Stimulated activated CD8-positive, alpha-beta memory T cell treated with anti-CD3 and anti-CD28 coated beads, Interleukin-7, amount 100 ng/mL, for 48 hours (primary cell): Measurements from ENCODE around the gene TMEM167A.

Experiments used
- DNase-seq, 2 donors: peaks; one replicate each; pipeline ENCODE4 v3.0.0-alpha.2; 2020; ENCODE audit warnings: low read depth in 1 of 2; ENCODE audit errors: extremely low read depth in 1 of 2

The TMEM167A gene

DNA sequence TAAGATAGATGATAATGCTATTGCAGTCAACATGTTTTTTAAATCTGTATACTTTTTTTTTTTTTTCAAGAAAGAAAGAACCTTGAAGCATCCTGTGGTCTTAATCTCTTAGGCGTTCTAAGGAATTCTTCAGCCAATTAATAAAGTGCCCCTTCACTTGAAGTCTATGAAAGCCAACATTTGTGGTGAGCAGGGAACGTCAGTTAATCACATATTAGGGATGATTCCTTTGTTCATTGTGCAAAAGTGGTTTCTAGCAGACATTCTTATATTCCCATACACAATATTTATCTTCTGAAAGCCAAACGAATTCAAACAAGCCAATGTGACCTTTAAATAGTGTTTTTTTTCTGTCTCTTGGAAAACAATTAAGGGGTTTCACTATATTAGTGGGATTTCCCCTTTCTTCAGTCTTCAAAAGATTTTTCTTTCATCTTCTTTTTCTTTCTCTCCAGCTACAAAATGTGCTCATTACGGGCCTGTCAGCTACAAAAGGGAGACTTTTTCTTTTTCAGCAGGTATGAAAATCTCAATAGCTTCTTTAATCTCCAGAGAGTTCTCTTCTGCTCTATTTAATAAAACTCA is 40.1 kb downstream of the TMEM167A start:
- no peak for DNase-seq

DNA sequence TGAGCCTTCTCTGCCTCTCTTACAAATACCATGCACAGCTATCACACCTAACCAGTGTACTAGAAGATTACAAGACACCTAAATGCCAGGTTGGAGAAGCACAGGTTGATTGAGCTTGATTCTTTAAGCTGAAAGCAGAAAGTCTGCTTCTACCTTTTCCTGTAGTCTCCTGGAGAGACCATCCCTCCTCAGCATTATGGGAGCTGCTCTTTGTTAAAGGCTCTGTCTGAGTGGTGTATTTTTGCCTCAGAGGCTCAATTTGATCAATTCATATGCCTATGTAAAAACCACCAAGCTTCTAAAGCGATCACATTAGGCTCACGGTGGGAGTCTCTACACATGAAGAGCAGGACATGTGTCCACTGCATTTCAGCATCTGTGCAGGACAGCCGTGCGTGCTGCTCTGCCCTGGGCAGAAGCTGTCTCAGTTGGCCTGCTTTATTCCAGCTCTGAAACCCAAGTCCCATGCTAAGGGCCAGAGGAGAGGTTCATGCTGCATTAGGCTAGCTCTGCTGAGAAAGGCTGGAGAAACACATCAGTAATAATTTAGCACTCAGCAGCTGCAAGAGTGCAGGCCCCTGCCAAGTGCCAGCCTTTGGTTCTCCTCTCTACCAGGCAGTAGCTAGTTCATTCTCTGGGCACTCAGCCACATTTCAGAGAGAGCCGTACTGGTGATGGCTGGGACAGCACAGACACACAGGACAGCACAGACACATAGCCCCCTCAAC is 41.7 kb downstream of the TMEM167A start:
- no peak for DNase-seq

DNA sequence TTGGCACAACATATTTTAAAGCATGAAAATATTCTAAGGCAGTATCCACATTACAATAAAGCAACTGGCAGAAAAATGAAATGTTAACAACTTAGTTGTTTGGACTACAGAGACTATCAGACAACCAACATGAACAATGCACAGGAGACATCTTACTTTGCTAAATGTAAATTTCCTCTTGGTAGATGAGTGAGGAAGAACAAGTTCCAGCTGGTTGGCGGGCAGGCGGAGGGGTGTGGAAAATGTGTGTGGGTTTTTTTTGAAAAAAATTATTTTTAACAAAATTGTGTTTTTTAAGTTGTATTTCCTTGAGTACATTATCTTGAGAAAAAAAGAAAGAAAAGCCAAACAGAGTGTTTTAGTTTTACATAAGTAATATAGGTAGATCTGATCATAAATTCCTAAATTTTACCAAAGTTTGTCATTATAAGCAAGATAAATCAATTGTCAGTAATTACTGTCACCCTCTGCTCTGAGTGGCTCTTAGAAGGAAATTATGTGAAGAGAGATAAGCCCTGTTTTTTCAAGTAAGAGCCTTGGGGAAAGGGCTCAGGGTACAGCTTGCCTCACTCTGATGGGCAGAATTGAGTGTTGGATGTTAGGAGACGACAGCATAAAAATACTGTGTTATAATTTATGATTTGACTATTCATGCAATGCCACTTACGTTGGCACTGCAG is 42.5 kb downstream of the TMEM167A start:
- no peak for DNase-seq

DNA sequence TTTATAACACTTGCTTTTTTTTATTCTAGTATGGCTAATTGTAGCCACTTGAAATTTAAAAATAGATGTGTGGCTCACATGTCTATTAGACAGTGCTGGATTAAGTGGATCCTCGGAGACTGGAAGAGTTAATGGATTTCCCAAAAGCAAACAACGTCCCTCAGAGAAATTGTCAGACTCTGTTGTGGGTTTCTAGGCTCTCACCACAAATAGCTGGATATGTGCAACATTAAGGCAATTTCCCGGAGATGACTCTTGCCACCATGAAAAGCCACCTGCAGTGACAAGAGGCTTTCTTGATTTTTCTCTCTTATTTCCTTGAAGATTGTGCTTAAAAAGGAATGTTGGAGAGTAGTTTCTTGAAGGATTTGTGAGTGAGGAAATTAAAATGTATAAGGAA is 43.2 kb downstream of the TMEM167A start:
- DNase-seq, result no peak

DNA sequence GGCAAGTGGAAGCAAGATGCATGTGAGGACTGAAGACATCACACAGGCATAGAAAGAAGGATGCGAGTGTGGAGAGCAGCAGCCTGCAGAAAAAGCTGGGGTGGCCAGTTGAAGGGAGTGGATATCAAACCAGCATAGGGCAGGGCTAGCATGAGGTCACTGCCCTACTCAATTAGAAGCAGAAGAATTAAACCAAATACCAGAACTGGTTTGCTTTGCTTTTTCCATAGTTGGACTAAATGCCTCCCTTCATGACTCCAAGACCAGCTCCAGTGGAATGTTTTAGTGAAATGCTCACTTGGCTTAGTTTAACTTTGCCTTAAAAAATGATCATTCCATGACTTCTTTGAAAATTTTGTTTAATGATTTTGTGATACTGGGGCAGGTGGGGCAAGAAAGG is 45.8 kb downstream of the TMEM167A start:
- DNase-seq, result no peak

DNA sequence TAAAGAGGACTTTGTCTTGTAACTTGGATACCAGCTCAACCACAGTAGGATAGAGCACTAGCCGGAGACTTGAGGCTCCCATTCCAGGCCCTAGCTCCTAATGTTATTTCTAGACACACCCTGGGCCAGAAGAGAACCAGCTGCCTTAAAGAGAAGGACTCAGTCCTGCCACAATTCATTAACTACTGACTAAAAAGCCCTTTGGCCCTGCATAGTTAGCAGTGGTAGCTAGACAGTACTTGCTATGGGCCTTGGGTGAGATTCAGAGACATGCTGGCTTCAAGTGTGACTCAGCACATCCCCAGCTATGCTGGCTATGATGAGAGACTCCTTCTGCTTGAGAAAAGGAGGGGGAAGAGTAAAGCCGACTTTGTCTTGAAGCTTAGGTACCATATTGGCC is 47.3 kb downstream of the TMEM167A start:
- no peak for DNase-seq

DNA sequence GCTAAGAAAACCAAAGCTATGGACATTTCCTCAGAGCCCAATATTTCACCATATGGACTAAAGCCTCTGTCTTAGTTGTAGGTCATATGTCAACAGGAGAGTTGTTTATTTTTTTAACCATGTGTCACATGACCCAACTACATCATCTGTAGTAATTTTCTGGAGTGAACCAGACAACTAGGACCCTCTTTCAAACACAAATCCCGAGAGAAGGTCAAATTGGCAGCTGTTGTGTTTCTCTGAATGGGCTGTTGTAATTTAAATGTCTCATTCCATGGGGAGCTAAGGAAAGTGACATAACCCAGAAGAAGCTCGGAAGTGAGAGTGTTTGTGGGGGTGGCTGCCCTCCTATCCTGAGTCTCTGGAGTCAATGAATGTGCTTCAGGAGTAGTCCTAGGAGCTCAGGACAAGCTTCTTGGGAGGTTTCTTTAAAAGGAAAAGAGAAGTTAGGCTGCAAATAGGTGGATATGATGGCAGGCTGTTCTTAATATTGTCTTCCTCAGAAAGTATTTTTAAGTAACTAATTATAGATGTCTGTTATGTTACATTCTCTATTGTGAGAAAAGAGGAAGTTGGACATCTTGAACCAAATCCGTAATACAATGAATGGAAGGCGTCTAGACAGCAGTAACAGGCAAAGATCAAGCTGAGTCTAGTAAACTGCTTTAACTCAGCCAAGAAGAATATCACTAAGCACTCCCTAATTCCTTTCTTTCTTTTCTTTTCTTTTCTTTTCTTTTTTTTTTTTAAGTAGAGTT is 50.1 kb downstream of the TMEM167A start:
- DNase-seq, result no peak

DNA sequence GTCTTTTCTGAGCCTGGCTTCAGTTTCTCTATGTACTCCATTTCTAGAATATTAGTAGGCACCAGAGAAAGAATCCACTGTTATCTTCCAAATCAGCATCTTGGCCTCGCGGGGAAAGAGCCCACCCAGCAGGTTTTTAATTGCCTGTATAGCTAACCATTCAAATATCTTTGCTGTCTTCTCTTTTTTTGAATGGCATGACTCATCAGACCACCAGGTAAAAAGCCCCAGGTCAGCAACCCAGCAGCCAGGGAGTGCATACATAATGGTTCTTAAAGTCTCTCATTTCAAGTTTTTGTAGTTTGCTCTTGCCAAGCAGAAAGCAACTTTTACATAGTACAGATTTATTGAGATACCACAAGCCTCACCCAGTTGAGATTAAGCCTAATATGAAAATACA is 50.7 kb downstream of the TMEM167A start:
- DNase-seq, result no peak

DNA sequence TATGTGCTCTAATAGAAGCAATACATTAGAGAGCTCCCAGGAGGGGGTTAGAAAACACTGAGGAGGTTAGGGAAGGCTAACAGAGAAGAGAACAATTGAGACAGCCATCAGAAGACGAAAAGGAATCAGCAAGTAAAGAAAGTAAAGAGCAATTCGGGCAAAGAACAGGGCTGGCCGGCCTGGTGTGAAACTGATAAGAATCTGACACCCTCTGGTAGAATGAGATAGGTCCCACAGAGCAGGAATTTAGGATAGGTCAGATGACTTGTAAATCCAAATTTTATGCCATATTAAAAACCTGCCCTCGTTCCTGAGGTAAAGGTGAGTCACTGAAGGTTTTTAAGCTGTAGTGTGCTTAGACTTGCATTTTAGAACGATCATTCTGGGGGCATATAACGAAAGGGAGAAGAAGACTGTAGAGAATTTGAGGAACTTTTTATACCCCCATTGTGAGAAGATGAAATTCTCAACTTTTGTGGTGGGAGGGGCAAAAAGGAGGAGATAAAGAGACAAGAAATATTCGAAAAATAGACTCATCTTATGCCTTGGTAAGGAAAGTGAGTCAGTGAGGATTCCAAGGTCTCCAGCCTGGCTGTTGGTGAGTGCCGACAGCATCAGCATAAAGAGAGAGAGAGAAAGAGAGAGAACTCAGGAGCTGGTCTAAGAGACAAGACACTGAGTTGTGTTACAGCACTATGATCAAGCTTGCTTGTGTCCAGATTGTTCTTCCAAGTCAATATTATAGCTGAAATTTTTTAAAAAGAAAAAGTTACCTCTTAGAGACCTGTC is 51.3 kb downstream of the TMEM167A start:
- DNase-seq, result no peak

DNA sequence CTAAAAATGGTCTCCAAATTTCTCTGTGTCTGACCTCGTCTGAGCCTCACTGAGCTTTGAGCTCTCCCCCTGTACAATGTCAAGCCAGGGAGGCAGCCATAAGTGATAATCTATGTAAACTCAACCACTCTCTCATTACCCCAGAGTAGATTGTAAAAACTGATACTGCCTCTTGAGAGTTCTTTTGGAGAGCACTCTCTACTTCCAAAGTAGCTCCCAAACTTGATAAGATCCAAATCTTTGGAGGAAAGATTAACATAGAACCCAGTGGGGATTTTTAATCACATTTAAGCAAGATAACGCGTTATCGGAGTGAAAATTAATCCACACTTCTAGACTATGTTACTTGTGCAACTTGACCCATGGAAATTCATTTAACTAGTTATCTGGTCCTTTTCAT is 54.9 kb downstream of the TMEM167A start:
- no peak for DNase-seq

DNA sequence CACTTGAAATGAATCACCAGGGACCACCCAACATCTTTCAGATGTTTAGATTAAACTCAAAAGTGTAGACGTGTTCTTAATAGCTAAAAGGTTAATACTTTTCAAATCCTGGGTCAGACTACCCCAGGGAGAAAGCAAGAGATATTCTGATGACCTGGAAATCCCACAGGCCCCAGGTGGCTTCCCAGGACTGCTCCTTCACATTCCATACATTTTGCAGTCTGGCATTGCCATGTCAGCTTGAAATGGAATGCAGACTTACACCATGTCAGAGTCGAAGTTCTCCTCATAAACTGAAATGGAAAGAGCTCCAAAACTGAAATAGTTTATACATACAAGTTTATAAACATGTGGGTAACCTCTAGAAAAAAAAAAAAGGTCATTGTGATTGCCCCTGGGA is 61.5 kb downstream of the TMEM167A start:
- DNase-seq, result no peak

DNA sequence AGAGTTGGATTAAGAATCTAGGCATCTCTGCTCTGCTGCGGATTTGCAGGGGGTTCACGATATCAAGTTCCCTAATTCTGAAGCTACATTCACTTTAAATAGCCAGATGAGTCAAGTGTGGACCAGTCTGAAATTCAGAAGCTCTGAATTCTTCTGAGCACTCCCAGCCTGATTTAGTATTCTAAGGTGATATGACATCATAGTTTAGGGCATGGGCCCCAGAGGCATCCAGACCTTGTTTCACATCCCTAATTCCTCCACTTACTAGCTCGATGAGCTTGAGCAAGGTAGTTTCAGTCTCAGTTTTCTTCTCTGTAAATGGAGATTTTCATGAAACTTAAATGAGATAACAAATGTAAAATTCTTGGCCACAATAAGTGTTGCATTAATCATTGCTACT is 65.2 kb downstream of the TMEM167A start:
- no peak for DNase-seq

DNA sequence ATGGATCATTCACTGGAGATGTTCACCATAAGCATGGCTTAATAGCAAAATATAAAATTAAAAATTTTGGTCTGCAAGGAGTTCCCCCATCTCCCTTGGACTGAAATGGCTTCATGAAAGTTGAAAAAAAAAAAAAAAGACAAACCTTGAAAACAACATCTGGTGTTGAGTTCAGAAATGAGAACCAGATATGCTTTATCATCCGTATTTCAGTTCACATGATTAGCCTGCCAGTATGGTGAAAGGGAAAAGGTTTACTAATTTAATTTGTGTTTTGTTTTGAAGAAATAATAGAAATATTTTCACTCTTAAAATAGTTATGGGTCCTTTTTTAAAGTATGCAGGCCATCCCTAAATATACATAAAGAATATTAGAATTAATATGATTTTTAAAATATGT is 67.8 kb downstream of the TMEM167A start:
- DNase-seq, result no peak

DNA sequence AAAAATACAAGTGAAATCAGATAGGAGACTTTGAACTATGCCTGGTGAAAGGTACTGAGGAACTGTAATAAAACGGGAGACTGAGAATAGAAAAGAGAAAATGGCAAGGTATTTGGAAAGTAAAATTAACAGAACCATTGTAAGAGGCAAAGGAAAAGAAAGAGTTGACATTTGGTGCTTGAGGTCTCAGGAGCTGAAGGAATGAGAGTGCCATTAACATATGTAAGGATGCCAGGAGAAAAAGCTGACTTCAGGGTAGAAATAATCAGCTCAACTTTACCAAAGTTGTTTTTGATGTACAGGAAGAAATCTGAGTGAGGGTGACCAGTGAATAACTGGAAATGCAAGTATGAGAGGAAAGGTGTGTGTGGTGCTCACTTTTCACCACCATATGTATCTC is 69.4 kb downstream of the TMEM167A start:
- no peak for DNase-seq

DNA sequence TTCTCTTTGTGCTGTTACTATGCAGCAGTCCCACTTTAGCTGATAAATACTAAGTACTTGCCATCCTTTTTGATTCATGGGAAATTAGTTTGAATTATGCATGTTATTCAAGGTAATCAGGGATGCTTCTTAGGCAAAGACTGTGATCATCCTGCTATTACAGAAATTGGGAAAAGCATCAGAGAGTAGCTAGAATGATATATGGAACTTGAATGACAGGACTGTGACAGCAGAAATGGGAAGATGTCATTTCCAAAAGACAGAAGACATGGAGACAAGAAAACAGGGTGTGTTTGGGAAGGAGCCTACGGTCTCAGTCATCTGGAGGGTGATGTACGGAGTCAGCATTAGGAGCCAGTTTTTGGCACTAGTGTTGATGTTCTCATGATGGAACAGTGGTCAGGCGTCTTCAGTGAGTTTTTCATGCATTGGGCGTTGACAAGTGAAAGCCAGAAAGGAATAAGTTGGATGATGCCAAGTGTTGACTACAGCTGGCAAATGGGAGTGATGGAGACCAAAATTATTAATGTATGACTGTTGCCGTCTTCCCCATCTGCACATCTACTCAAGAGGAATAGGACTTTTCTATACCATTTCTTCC is 70.4 kb downstream of the TMEM167A start:
- no peak for DNase-seq

DNA sequence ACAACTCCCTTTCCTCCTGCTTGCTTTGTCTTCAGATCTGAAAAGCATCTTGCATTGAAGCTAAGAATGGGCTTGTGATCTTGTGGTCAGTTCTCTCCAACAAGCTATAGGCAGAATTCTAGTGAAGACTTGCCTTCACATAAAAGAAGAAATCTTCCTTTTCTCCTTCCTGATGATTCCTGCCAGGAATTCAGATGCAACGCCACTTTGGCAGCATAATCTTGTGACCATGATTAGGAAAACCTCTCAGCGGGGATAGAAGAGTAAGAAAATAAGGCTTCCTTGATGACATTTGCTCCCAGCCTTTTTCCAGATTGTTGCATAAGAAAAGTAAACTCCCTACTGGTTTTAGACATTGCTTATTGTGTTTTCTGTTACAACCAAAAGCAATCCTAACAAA is 73.4 kb downstream of the TMEM167A start:
- DNase-seq, result no peak
